Activated CD8-positive, alpha-beta T cell treated with anti-CD3 and anti-CD28 coated beads for 36 hours (primary cell): ENCODE measurements around the gene PLXNA3. TPM values are rescaled to one million over a fixed set of nuclear protein-coding genes. Genes with fewer than 3 reads are reported as not detected.
A peak's percentile ranks its signal among the peaks of the same experiment; 100 is the strongest.

ENCODE experiments used
- ATAC-seq: fragments of 200-7000 bp; cut with Tn5 transposase; one replicate; pipeline ENCODE4 v1.10.0; 2021; ENCODE audit warnings: mild to moderate bottlenecking, moderate library complexity
- CTCF ChIA-PET: fragments of 350-600 bp; sonication (Branson Sonifier 250); formaldehyde crosslinking; loops from one replicate; lab custom pipeline; 2021; ENCODE audit warnings: antibody characterized with exemption; lab: Charles Lee
- POLR2A ChIA-PET: fragments of 350-600 bp; sonication (Branson Sonifier 250); formaldehyde crosslinking; loops from one replicate; lab custom pipeline; 2021; ENCODE audit warnings: antibody characterized with exemption; lab: Charles Lee
- DNase-seq: peaks from one replicate; pipeline ENCODE4 v3.0.0-alpha.2; 2020
- H3K27ac Mint-ChIP-seq: one replicate; pipeline ENCODE4 v1.8.0; 2021; ENCODE audit warnings: mild to moderate bottlenecking, mixed read lengths
- H3K27me3 Mint-ChIP-seq: one replicate; pipeline ENCODE4 v1.8.0; 2021; ENCODE audit warnings: mixed read lengths
- H3K36me3 Mint-ChIP-seq: one replicate; pipeline ENCODE4 v1.8.0; 2021; ENCODE audit warnings: low read depth, mixed read lengths
- H3K4me1 Mint-ChIP-seq: one replicate; pipeline ENCODE4 v1.8.0; 2021; ENCODE audit warnings: low read depth, mixed read lengths
- H3K4me3 Mint-ChIP-seq: one replicate; pipeline ENCODE4 v1.8.0; 2021; ENCODE audit warnings: mild to moderate bottlenecking, moderate library complexity, mixed read lengths
- H3K9me3 Mint-ChIP-seq: one replicate; pipeline ENCODE4 v1.8.0; 2021; ENCODE audit warnings: mixed read lengths
- intact Hi-C: fragments of 100-400 bp; cut with micrococcal nuclease; formaldehyde crosslinking; loops from one replicate; pipeline ENCODE4 v1.10.0; 2022
- total RNA-seq, 2 experiments: library from RNA; stranded (reverse); gene quantifications; one replicate each; pipeline ENCODE4 v1.2.3, GENCODE V29; 2021
- TF ChIP-seq, protein P1 (sequence below): fragments of 200-600 bp; IDR thresholded peaks from one replicate; pipeline ENCODE4 v1.8.0; 2022; ENCODE audit warnings: antibody characterized with exemption, mild to moderate bottlenecking

The PLXNA3 gene
- total RNA-seq, 2 experiments from 2014 or later: 36.5 to 40.5 TPM

DNA sequence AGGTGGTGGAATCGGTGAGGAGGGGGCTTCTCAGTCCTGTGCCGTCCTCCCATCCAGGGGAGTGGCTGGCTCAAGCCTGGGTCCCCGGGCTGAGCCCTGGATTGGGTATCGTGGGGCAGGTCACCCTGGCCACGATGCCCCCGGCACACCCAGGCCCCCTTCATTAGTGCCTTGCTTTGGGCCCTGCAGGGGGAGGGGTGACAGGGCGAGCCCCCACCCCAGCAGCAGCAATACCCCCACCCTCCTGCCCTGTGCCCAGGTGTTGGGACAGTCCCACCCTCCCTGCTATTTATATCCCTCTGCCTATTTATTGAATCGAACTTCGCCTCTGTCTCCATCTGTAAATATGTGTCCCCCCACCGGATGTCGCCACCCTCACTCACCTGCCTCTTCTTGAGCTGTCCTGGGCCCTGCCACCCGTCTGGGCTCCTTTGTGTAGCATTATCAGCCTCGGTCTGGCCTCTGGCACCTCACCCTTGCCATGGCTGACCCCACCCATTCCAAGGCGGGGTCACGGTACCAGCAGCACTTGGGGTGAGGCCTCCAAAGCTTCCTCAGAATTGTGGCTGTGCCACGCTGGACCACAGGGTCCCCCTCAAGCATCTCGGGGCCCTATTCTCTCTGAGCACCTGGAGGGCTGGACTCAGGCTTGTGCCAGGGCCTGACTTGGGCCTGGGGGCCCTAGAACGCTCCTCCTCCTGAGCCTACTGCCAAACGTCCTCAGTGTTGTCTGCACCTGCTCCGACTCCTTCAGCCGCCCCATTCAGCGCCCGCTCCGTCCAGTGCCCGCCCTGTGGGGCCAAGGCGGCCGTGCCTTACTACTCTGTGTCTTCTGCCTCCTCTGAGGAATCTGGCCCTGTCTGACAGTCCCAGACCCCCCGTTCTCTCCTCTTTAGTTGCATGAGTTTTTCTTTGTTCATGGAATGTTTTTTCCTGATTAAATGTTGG, 14.9 kb downstream of the PLXNA3 start:
- peaks cover 8% of the 10 kb centered on the region for H3K4me1 Mint-ChIP-seq
- no peaks in the 10 kb centered on the region for H3K27me3 Mint-ChIP-seq
- no peak overlapping the region for H3K4me3 Mint-ChIP-seq
- CTCF ChIA-PET: interaction anchor here (0.8 kb wide), 1 partner anchor 54 kb away, joined by 3 read pairs; no protein-coding TSS in a partner anchor
- TF ChIP-seq, protein P1, sequence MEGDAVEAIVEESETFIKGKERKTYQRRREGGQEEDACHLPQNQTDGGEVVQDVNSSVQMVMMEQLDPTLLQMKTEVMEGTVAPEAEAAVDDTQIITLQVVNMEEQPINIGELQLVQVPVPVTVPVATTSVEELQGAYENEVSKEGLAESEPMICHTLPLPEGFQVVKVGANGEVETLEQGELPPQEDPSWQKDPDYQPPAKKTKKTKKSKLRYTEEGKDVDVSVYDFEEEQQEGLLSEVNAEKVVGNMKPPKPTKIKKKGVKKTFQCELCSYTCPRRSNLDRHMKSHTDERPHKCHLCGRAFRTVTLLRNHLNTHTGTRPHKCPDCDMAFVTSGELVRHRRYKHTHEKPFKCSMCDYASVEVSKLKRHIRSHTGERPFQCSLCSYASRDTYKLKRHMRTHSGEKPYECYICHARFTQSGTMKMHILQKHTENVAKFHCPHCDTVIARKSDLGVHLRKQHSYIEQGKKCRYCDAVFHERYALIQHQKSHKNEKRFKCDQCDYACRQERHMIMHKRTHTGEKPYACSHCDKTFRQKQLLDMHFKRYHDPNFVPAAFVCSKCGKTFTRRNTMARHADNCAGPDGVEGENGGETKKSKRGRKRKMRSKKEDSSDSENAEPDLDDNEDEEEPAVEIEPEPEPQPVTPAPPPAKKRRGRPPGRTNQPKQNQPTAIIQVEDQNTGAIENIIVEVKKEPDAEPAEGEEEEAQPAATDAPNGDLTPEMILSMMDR: no peak
- peaks cover 5% of the 10 kb centered on the region for H3K36me3 Mint-ChIP-seq
- no peaks in the 10 kb centered on the region for H3K9me3 Mint-ChIP-seq
- ATAC-seq (no peak), DNase-seq (no peak)
- intact Hi-C loops: no loop called here
- POLR2A ChIA-PET: no interaction called here
- H3K27ac Mint-ChIP-seq: no peak overlapping the region

DNA sequence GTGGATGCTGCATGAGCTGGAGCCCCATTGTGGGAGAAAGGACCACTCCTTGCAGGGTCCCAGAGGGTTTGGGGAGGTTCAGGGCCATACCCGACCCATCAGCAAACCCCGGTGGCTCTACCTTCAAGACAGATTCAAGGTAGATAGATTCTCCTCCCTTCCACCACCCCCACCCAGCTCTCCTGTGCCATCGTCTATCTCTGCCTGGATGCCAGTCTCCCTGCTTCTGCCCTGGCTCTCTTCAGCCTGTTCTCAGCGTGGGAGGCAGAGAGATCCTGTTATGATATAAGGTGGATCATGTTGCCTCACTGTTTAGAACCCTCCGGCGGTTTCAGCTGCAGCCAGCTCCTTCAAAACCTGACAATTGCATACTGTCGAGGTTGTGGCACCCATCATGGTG, 15.6 kb downstream of the PLXNA3 start:
- H3K4me3 Mint-ChIP-seq: no peak overlapping the region
- intact Hi-C loops: no loop called here
- no peak for ATAC-seq
- no peaks in the 10 kb centered on the region for H3K27me3 Mint-ChIP-seq
- TF ChIP-seq, protein P1: no peak
- ChIA-PET POLR2A (no interaction called here), CTCF (no interaction called here)
- H3K4me1 Mint-ChIP-seq: peaks cover 8% of the 10 kb centered on the region
- DNase-seq: no peak
- peaks cover 6% of the 10 kb centered on the region for H3K36me3 Mint-ChIP-seq
- H3K9me3 Mint-ChIP-seq: no peaks in the 10 kb centered on the region
- H3K27ac Mint-ChIP-seq: no peak overlapping the region

DNA sequence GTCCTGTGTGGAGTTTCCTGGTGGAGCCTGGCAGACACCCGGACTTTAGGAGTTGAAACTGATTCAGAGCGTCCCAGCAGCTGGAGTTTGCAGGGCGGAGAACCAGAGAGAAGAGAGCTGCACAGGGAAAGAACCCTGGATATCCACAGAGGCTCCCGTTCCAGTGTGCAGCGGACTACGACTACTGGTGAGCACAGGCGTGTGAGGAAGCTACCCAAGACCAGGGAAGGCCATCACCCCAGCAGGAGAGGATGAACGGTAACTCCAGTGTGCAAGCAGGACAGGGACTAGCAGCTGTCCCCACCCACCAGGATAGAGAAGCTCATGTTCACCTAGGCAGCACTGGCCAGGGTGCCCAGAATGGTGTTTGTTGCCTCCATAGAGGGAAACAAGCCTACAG, 18.7 kb downstream of the PLXNA3 start:
- H3K4me3 Mint-ChIP-seq: no peak overlapping the region
- POLR2A ChIA-PET: interaction anchor here (0.7 to 2.6 kb wide), 9 partner anchors 11 to 78 kb away, joined by 3 to 14 read pairs (median 3); partner anchors contain the start of genes RPL10 and SLC10A3
- ATAC-seq: no peak

DNA sequence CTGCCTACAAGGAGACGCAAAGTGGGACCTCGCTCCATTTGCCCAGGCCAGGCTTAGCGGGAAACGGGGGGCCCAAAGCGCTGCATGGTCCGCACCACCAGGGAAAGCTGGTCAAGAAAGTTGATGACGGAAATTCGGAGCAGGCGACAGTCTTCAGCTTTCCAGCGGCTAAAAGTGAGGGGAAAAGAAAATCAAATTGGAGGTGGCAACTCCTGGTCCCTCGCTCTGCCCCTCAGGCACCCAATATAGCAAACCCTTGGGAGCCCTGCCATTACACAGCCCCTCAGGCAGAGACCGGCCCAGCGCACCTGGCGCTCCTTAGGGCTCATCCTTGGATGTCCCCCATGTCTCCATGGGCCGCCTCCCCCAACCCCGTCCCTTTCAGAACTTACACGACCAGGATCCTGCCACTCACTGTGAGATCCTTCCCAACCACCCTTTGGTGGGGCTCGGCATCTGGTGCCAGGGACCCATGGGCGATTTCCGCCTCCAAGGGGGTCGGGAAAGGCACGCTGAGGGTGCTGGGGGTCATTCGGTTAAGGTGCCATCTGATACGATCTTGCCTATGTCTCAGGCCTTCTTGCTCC, 19.9 kb downstream of the PLXNA3 start:
- TF ChIP-seq, protein P1: no peak
- ATAC-seq (no peak), DNase-seq (no peak)
- intact Hi-C loops: no loop called here
- Mint-ChIP-seq H3K4me3 (peak overlapping the region; percentile 75), H3K36me3 (peaks cover 4% of the 10 kb centered on the region), H3K4me1 (peaks cover 8% of the 10 kb centered on the region), H3K27me3 (no peaks in the 10 kb centered on the region), H3K27ac (peak overlapping the region; percentile 77), H3K9me3 (no peaks in the 10 kb centered on the region)
- CTCF ChIA-PET: interaction anchor here (1.0 to 1.3 kb wide), 2 partner anchors 49 to 104 kb away, joined by 3 to 4 read pairs; no protein-coding TSS in a partner anchor
- POLR2A ChIA-PET: interaction anchor here (0.7 to 2.6 kb wide), 4 partner anchors 9 to 79 kb away, joined by 3 to 14 read pairs (median 4); partner anchors contain the start of genes RPL10 and UBL4A

More for the DNA sequence above, 18.7 kb downstream of the PLXNA3 start:
- CTCF ChIA-PET: interaction anchor here (1.0 to 1.3 kb wide), 2 partner anchors 50 to 103 kb away, joined by 3 to 4 read pairs; no protein-coding TSS in a partner anchor
- TF ChIP-seq, protein P1: no peak
- DNase-seq: no peak
- H3K27me3 Mint-ChIP-seq: no peaks in the 10 kb centered on the region
- peaks cover 6% of the 10 kb centered on the region for H3K36me3 Mint-ChIP-seq
- peaks cover 8% of the 10 kb centered on the region for H3K4me1 Mint-ChIP-seq
- H3K9me3 Mint-ChIP-seq: no peaks in the 10 kb centered on the region
- no peak overlapping the region for H3K27ac Mint-ChIP-seq
- intact Hi-C loops: no loop called here
